T47D (cell line): ENCODE results near the gene TSPEAR.
"Not testable (repeated sequence)": the region's sequence is repeated elsewhere in the genome, so short reads cannot be mapped to it uniquely, and the experiment has no call there.

Experiments
- DNase-seq, 2 experiments: peaks; one replicate each; pipeline versions ENCODE4 v3.0.0 to v3.0.0-alpha.2; 2011 to 2012; ENCODE audit warnings: low read depth in 1 of 2, low spot score in 1 of 2
- JUND ChIP-seq: IDR thresholded peaks from 2 replicates; pipeline ENCODE4 v1.6.1; 2012; ENCODE audit warnings: low read depth
- in situ Hi-C: cut with HindIII; loops from 2 replicates; pipeline ENCODE4 v1.10.0; 2016; ENCODE audit warnings: low sequenced_read_pairs, low pct_unique_long_range_greater_than_20kb

Gene TSPEAR

GRCh38 chr21:44564886-44565598 is 146.3 kb downstream of the TSPEAR start:
- in situ Hi-C loops, result no loop called here

GRCh38 chr21:44564099-44564498 is 147.3 kb downstream of the TSPEAR start:
- in situ Hi-C loops, result no loop called here
- TF ChIP-seq JUND, result no peak
- DNase-seq, result no peak

More at GRCh38 chr21:44564886-44565598, 146.3 kb downstream of the TSPEAR start:
- no peak for DNase-seq
- no peak for TF ChIP-seq JUND

- TF ChIP-seq JUND, result no peak
- in situ Hi-C loops, result no loop called here
- DNase-seq, result no peak
Measured at GRCh38 chr21:44558695-44559094, 152.7 kb downstream of the TSPEAR start, which contains the start of gene KRTAP10-3. KRTAP10-3 (minus strand) TSS chr21:44558795; CDS start chr21:44558715, 80 bp downstream.

- DNase-seq, in situ Hi-C loops: not testable (repeated sequence)
Measured at GRCh38 chr21:44558329-44558675, 153.1 kb downstream of the TSPEAR start.

GRCh38 chr21:44557491-44558328 is 153.7 kb downstream of the TSPEAR start:
- DNase-seq, result no peak
- TF ChIP-seq JUND, result no peak
- in situ Hi-C loops, result no loop called here

- in situ Hi-C loops, result no loop called here
- no peak for TF ChIP-seq JUND
Measured at GRCh38 chr21:44556879-44557278, 154.5 kb downstream of the TSPEAR start.

GRCh38 chr21:44555200-44555875 is 156.0 kb downstream of the TSPEAR start:
- TF ChIP-seq JUND, result no peak
- in situ Hi-C loops, result no loop called here
- DNase-seq, result no peak

More at GRCh38 chr21:44556879-44557278, 154.5 kb downstream of the TSPEAR start:
- DNase-seq, result no peak

GRCh38 chr21:44552681-44553080 is 158.7 kb downstream of the TSPEAR start:
- no peak for DNase-seq
- no peak for TF ChIP-seq JUND
- in situ Hi-C loops, result no loop called here

- no peak for DNase-seq
- TF ChIP-seq JUND, result no peak
- in situ Hi-C loops, result no loop called here
Measured at GRCh38 chr21:44552136-44552535, 159.2 kb downstream of the TSPEAR start.

GRCh38 chr21:44551340-44551961 is 159.9 kb downstream of the TSPEAR start, which contains the start of gene KRTAP10-2:
KRTAP10-2 (minus strand) TSS chr21:44551505; CDS start chr21:44551458, 47 bp downstream.
- in situ Hi-C loops, result no loop called here
- DNase-seq, result no peak
- TF ChIP-seq JUND, result no peak

- in situ Hi-C loops, result no loop called here
- TF ChIP-seq JUND, result no peak
- DNase-seq, result no peak
Measured at GRCh38 chr21:44550807-44551206, 160.6 kb downstream of the TSPEAR start.

GRCh38 chr21:44550285-44550684 is 161.1 kb downstream of the TSPEAR start:
- in situ Hi-C loops, DNase-seq: not testable (repeated sequence)
